ENCODE data around the gene TTLL10. TPM values are rescaled to one million over a fixed set of nuclear protein-coding genes. Genes with fewer than 3 reads are reported as not detected.

TTLL10 gene
- total RNA-seq, 1 donor from 2014 or later, result 0.10 TPM

DNA sequence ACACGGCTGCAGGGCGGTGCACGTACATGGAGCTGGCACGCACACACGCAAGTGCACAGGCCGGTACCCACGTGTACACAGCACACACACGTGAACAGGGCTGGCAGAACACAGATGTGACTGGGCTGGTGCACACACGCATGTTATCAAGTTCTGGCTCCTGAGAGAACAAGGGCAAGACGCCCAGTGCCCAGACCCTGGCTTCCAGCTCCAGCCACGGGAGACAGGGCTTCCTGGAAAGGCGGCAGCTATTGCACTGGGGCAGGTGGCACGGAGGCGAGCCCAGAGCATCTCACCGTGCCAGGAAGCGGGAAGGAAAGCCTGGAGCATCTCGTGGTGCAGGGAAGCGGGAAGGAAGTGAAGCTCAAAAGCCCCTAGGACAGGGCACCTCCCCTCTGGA, 52.2 kb downstream of the TTLL10 start:
- intact Hi-C loops (cut with micrococcal nuclease), result no loop called here
- peaks cover 18% of the 10 kb centered on the region for H3K4me1 Mint-ChIP-seq (ENCODE audit: low read depth)
- H3K4me3 Mint-ChIP-seq, result no peak overlapping the region
- peak overlapping the region; percentile 34 for H3K27ac Mint-ChIP-seq
- H3K9me3 Mint-ChIP-seq, result no peaks in the 10 kb centered on the region
- DNase-seq (ENCODE audit: low spot score), result no peak
- no peaks in the 10 kb centered on the region for H3K27me3 Mint-ChIP-seq (ENCODE audit: insufficient read depth)
- H3K36me3 Mint-ChIP-seq (ENCODE audit: low read depth), result peaks cover 38% of the 10 kb centered on the region

DNA sequence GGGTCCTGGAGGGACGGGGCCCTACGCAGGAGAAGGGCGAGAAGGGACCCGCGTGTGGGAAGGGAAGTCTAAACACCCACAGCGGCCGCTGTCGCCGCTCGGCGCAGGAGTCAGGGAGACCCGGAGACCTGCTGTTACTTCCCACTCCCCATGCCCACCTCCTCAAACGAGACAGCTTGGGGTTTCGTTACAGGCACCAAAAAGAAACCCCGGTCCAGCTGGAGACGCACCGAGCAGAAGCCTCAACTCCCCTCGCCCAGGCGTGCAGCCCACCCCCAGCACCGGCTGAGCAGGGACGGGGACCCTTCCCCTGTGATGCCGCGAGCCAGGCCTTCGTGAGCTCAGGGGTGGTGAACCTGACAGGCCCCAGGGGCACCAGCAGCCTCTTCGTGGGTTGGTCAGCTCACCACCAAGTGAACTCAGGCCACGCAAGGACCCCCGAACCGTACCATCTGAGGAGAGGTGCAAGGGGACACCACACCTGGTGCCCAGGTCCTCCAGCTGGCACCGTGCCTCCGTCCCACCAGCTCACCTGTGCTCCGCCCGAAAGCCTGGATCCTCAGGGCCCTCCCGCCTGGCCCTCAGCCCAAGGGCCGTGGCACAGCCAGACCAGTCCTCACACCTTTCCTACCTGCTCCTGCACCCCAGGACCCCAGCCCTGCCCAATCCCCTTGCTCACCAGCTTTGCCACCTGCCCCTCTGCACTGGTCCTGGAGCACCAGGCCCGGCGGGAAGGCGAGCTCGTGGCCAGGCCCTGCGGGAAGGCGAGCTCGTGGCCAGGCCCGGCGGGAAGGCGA, 53.1 kb downstream of the TTLL10 start:
- Mint-ChIP-seq H3K9me3 (no peaks in the 10 kb centered on the region), H3K4me1 (ENCODE audit: low read depth) (peaks cover 18% of the 10 kb centered on the region), H3K27me3 (ENCODE audit: insufficient read depth) (no peaks in the 10 kb centered on the region), H3K36me3 (ENCODE audit: low read depth) (peaks cover 36% of the 10 kb centered on the region), H3K27ac (no peak overlapping the region), H3K4me3 (no peak overlapping the region)
- no peak for DNase-seq (ENCODE audit: low spot score)
- intact Hi-C loops (cut with micrococcal nuclease), result no loop called here

DNA sequence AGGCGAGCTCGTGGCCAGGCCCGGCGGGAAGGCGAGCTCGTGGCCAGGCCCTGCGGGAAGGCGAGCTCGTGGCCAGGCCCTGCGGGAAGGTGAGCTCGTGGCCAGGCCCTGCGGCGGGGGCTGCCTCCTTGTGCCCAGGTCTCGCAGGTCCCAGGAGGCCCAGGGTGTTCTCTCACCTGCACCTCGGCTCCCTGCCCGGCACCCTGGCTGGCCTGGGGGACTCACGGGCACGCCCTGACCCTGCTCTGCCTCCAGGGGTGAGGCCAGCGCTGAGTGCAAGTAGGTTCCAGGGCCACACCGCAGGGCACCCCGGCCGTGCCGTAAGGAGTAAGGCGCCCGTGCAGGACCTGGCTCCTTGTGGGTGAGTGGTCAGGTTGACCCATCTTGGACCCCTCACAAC, 53.7 kb downstream of the TTLL10 start:
- Mint-ChIP-seq H3K36me3 (ENCODE audit: low read depth) (peaks cover 35% of the 10 kb centered on the region), H3K27ac (no peak overlapping the region), H3K9me3 (no peaks in the 10 kb centered on the region), H3K27me3 (ENCODE audit: insufficient read depth) (no peaks in the 10 kb centered on the region), H3K4me3 (no peak overlapping the region), H3K4me1 (ENCODE audit: low read depth) (peaks cover 18% of the 10 kb centered on the region)
- intact Hi-C loops (cut with micrococcal nuclease), result no loop called here
- DNase-seq (ENCODE audit: low spot score), result no peak

DNA sequence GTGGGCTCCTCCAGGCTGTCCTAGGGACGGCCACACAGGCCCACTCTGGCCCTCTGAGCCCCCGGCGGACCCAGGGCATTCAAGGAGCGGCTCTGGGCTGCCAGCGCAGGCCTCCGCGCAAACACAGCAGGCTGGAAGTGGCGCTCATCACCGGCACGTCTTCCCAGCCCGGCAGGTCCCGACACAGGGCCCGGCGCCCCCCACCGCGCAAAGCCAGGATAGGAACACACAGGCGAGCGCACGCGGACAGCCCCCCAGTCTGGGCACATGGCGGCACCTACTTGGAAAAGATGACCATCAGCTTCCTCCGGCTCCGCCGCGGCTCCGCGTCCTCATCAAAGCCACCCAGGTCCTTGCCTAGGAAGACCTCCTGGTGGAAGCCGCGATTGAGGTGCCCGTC, 54.5 kb downstream of the TTLL10 start:
- Mint-ChIP-seq H3K36me3 (ENCODE audit: low read depth) (peaks cover 28% of the 10 kb centered on the region), H3K27ac (no peak overlapping the region)

DNA sequence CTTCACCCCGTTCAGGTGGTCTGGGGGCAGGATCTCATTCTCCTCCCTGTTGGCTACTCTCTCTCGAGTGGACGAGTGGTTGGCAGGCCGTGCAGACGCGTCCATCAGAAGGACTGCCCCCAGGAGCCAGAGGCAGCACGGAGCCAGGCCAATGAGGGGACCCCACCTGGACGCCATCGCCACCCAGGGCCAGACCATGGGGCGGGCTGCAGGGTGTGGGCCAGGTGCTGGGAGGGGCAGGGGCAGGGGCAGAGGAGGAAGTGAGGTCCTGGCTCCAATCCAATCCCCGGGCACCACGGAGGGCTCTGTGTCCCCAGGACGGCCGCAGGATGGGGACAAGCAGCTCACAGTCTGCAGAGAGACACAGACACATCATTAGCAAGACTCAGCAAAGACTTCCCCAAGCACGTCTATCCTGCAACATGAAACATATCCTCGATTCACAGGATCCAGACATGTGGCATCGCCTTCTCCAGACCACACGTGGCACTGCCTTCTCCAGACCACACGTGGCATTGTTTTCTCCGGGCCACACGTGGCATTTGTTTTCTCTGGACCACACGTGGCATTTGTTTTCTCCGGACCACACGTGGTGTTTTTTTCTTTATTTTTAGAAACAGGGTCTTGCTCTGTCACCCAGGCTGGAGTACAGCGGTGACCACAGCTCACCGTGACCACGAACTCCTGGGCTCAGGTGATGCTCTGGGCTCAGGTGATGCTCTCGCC, 55.1 kb downstream of the TTLL10 start:
- intact Hi-C loops (cut with micrococcal nuclease), result no loop called here
- no peaks in the 10 kb centered on the region for H3K9me3 Mint-ChIP-seq
- H3K27ac Mint-ChIP-seq, result no peak overlapping the region
- peaks cover 19% of the 10 kb centered on the region for H3K4me1 Mint-ChIP-seq (ENCODE audit: low read depth)
- no peak for DNase-seq (ENCODE audit: low spot score)
- H3K27me3 Mint-ChIP-seq (ENCODE audit: insufficient read depth), result no peaks in the 10 kb centered on the region
- H3K36me3 Mint-ChIP-seq (ENCODE audit: low read depth), result peaks cover 29% of the 10 kb centered on the region
- peak overlapping the region; percentile 94 for H3K4me3 Mint-ChIP-seq

More for the DNA sequence above, 54.5 kb downstream of the TTLL10 start:
- H3K9me3 Mint-ChIP-seq, result no peaks in the 10 kb centered on the region
- DNase-seq (ENCODE audit: low spot score), result no peak
- H3K4me1 Mint-ChIP-seq (ENCODE audit: low read depth), result peaks cover 14% of the 10 kb centered on the region
- intact Hi-C loops (cut with micrococcal nuclease), result no loop called here
- no peak overlapping the region for H3K4me3 Mint-ChIP-seq
- H3K27me3 Mint-ChIP-seq (ENCODE audit: insufficient read depth), result no peaks in the 10 kb centered on the region

DNA sequence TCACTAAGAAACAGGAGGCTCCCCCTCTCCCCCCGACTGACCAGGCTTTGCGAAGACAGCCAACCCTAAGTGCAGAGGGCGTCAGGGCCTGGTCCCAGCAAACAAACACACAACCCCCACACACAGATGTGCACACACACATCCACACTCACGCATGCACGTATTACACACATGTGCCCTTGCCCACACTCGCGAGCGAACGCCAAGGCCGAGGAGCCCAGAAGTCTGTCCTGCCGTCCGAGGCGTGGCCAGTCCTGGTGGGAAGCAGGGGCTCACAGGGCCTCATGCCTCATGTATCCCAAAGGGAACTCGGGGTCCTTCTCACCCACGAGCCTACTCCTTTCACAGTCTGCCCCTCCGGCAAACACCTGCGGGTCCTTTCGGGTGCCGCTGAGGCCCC, 56.1 kb downstream of the TTLL10 start:
- DNase-seq (ENCODE audit: low spot score), result no peak
- peak overlapping the region; percentile 90 for H3K27ac Mint-ChIP-seq
- peaks cover 33% of the 10 kb centered on the region for H3K36me3 Mint-ChIP-seq (ENCODE audit: low read depth)
- intact Hi-C loops (cut with micrococcal nuclease), result loop anchor here (1.0 to 5.0 kb wide), 4 partner anchors 15 to 197 kb away; partner anchors contain the start of genes TNFRSF4 and UBE2J2
- peak overlapping the region; percentile 94 for H3K4me3 Mint-ChIP-seq
- no peaks in the 10 kb centered on the region for H3K9me3 Mint-ChIP-seq
- H3K27me3 Mint-ChIP-seq (ENCODE audit: insufficient read depth), result no peaks in the 10 kb centered on the region
- H3K4me1 Mint-ChIP-seq (ENCODE audit: low read depth), result peaks cover 27% of the 10 kb centered on the region

DNA sequence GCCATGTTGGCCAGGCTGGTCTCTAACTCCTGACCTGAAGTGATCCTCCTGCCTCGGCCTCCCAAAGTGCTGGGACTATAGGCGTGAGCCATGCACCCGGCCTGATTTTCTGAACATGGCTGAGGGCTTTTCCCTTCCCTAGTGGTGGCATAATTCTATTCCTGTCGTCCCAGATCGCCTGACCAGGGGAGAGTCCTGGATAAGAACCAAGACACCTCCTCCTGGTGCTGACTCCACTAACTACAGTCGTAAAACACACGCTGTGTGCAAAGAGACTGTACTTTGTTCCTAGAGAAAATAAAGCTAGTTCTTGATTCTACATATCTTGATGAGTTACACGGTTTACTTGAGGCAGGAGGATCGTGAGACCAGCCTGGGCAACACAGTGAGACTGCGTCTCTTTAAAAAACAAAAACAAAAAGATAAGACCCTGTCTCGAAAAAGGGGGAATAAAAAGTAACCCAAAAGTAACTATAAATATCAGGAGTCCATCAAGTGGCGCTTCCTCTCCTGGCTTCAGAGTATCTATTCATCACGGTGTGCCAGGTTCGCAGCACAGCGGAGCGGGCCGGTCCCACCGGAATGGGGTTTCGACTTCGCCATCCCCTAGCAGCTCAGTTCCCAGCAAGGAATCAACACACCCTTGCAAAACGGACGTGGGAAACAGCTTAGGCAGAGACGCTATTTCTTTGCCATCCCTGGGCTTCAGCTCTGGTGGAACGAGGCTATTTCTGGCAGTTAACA, 57.1 kb downstream of the TTLL10 start:
- no peaks in the 10 kb centered on the region for H3K27me3 Mint-ChIP-seq (ENCODE audit: insufficient read depth)
- no peak for DNase-seq (ENCODE audit: low spot score)
- peaks cover 27% of the 10 kb centered on the region for H3K36me3 Mint-ChIP-seq (ENCODE audit: low read depth)
- H3K4me1 Mint-ChIP-seq (ENCODE audit: low read depth), result peaks cover 27% of the 10 kb centered on the region
- H3K4me3 Mint-ChIP-seq, result peak overlapping the region; percentile 94
- H3K9me3 Mint-ChIP-seq, result no peaks in the 10 kb centered on the region
- intact Hi-C loops (cut with micrococcal nuclease), result loop anchor here (1.0 to 5.0 kb wide), 5 partner anchors 17 to 199 kb away; partner anchors contain the start of genes TNFRSF4 and UBE2J2
- H3K27ac Mint-ChIP-seq, result peak overlapping the region; percentile 90

DNA sequence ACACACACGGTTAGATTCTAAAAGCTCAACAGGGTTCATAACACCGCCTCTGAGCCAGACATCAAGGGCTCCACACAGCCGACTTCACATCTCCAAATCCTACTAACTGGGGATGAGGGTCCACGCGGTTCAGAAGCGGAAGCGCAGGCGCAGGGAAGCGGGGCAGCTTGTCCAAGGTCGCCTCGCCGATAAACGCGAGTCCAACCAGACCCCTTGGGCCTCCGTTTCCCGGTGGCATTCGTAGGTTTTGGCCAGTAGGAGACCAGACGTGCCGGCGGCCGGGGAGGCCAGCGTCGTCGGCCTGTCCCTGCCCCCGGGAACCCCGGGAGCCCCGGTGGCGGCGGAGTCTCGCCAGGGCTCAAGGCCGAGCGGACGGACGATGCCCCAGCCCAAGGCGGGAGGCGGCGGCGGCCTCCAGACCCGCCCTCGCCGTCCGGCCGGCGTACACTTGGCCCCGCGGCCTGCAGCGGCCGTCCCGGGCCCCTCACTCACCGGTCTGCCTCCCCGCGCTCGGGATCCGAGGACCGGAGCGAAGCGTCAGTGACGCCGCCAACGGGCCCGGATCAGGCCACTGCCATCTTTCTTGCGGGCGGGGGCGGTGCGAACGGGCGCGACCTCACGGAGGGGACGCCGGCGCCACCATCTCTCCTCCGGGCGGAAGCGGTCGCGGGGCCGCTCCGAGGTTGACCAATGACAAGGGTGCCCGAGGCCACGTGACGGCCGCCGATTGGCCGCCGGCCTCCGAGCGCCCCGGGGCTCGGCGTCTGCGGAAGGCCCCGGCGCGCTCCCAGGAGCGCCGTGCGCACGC, 57.9 kb downstream of the TTLL10 start, which contains the start of gene SDF4:
Gene SDF4, minus strand, starts transcription at position 602 of the 808 bp plus-strand sequence. CDS start 3,229 bp downstream, outside the sequence.
- peaks cover 23% of the 10 kb centered on the region for H3K36me3 Mint-ChIP-seq (ENCODE audit: low read depth)

DNA sequence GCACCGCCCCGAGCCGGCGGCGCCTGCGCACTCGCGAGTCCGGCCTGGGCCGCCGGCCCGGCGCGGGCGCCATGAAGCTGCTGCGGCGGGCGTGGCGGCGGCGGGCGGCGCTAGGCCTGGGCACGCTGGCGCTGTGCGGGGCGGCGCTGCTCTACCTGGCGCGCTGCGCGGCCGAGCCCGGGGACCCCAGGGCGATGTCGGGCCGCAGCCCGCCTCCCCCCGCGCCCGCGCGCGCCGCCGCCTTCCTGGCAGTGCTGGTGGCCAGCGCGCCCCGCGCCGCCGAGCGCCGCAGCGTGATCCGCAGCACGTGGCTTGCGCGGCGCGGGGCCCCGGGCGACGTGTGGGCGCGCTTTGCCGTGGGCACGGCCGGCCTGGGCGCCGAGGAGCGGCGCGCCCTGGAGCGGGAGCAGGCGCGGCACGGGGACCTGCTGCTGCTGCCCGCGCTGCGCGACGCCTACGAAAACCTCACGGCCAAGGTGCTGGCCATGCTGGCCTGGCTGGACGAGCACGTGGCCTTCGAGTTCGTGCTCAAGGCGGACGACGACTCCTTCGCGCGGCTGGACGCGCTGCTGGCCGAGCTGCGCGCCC, 58.6 kb downstream of the TTLL10 start, which contains the start of gene B3GALT6:
Gene B3GALT6, plus strand, starts transcription at position 30 of the 588 bp plus-strand sequence. Its CDS starts 42 bp downstream, at position 72.
- intact Hi-C loops (cut with micrococcal nuclease), result loop anchor here (1.0 to 5.0 kb wide), 4 partner anchors 40 to 200 kb away; partner anchors contain the start of genes C1orf159 and UBE2J2
- peaks cover 27% of the 10 kb centered on the region for H3K4me1 Mint-ChIP-seq (ENCODE audit: low read depth)
- H3K4me3 Mint-ChIP-seq, result peak within 1 kb of the TSS; percentile 94
- no peaks in the 10 kb centered on the region for H3K9me3 Mint-ChIP-seq
- H3K27ac Mint-ChIP-seq, result peak within 1 kb of the TSS; percentile 90
- no peak for DNase-seq (ENCODE audit: low spot score)
- peaks cover 23% of the 10 kb centered on the region for H3K36me3 Mint-ChIP-seq (ENCODE audit: low read depth)
- H3K27me3 Mint-ChIP-seq (ENCODE audit: insufficient read depth), result no peaks in the 10 kb centered on the region

More for the DNA sequence above, 57.9 kb downstream of the TTLL10 start, which contains the start of gene SDF4:
- intact Hi-C loops (cut with micrococcal nuclease), result loop anchor here (1.0 to 5.0 kb wide), 5 partner anchors 41 to 199 kb away; partner anchors contain the start of genes C1orf159 and UBE2J2
- peak; percentile 98 for DNase-seq (ENCODE audit: low spot score)
- Mint-ChIP-seq H3K27ac (peak within 1 kb of the TSS; percentile 90), H3K4me3 (peak within 1 kb of the TSS; percentile 94), H3K9me3 (no peaks in the 10 kb centered on the region), H3K4me1 (ENCODE audit: low read depth) (peaks cover 27% of the 10 kb centered on the region), H3K27me3 (ENCODE audit: insufficient read depth) (no peaks in the 10 kb centered on the region)

DNA sequence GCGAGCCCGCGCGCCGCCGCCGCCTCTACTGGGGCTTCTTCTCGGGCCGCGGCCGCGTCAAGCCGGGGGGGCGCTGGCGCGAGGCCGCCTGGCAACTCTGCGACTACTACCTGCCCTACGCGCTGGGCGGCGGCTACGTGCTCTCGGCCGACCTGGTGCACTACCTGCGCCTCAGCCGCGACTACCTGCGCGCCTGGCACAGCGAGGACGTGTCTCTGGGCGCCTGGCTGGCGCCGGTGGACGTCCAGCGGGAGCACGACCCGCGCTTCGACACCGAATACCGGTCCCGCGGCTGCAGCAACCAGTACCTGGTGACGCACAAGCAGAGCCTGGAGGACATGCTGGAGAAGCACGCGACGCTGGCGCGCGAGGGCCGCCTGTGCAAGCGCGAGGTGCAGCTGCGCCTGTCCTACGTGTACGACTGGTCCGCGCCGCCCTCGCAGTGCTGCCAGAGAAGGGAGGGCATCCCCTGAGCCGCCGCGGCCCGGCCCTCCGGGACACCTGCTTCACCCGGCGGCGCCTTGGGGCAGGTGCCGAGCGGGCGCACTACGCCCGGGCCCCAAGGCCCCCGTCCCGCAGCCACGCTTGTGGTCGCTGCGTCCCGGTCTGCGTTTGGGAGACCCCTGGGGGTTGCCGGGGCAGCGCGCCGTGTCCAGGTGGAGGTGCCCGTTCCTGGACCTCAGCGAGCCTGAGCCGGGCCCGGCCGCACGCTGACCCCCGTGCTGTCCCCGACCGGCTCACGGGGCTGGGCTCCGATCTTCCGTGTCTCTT, 59.3 kb downstream of the TTLL10 start:
- Mint-ChIP-seq H3K27ac (peak overlapping the region; percentile 91), H3K4me1 (ENCODE audit: low read depth) (peaks cover 27% of the 10 kb centered on the region), H3K27me3 (ENCODE audit: insufficient read depth) (no peaks in the 10 kb centered on the region), H3K4me3 (peak overlapping the region; percentile 87), H3K9me3 (no peaks in the 10 kb centered on the region), H3K36me3 (ENCODE audit: low read depth) (peaks cover 23% of the 10 kb centered on the region)
- intact Hi-C loops (cut with micrococcal nuclease), result loop anchor here (1.0 to 5.0 kb wide), 4 partner anchors 39 to 201 kb away; partner anchors contain the start of genes C1orf159 and UBE2J2
- no peak for DNase-seq (ENCODE audit: low spot score)

DNA sequence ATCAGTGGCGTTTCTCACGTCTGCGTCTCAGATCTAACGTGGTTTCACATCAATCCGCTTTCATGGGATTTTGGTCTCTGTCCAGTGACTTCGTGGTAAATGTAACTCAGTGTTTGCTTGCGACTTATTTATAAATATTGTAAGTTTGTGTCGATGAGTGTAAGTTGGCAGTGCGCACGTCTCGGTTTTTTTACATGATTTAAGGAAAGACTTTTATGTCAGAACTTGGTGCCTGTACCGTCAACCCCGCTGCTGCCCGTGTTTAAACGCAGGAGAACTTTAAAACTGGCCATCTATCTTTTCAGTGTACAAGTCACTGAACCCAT, 59.9 kb downstream of the TTLL10 start:
- Mint-ChIP-seq H3K36me3 (ENCODE audit: low read depth) (peaks cover 23% of the 10 kb centered on the region), H3K4me1 (ENCODE audit: low read depth) (peaks cover 27% of the 10 kb centered on the region), H3K27ac (peak overlapping the region; percentile 91), H3K9me3 (no peaks in the 10 kb centered on the region), H3K4me3 (peak overlapping the region; percentile 87), H3K27me3 (ENCODE audit: insufficient read depth) (no peaks in the 10 kb centered on the region)
- DNase-seq (ENCODE audit: low spot score), result no peak
- intact Hi-C loops (cut with micrococcal nuclease), result loop anchor here (5.0 kb wide), 3 partner anchors 39 to 201 kb away; partner anchors contain the start of gene UBE2J2
